ENCODE data around the gene ARL9.

ARL9 gene

GRCh38 chr4:56505269-56506130 lies at the start of gene ARL9:
Gene ARL9 (plus strand): TSS chr4:56505791. CDS start chr4:56505863, 72 bp downstream.
- DNase-seq: peak; percentile 70

GRCh38 chr4:56460085-56460484 lies 45.5 kb upstream of the ARL9 start:
- no peak for DNase-seq

DNA sequence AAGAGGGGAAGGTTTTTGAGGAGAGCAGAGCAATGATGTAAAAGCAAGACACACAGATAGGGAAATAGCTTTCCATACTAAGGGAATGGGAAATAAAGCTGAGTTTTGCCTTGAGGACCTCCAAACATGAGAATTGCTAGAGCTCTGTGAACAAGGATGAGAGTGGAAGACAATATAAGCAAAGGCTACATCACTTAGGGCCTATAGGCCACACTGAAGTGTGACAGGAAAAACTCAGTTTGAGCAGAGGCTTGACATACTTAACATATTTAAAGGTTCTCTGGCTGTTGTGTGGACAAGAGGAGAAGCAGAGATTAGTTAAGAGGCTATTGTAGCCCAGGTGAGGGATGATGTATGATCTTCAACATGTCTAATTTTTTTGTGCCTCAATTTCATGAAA lies 43.4 kb upstream of the ARL9 start:
- DNase-seq: no peak

DNA sequence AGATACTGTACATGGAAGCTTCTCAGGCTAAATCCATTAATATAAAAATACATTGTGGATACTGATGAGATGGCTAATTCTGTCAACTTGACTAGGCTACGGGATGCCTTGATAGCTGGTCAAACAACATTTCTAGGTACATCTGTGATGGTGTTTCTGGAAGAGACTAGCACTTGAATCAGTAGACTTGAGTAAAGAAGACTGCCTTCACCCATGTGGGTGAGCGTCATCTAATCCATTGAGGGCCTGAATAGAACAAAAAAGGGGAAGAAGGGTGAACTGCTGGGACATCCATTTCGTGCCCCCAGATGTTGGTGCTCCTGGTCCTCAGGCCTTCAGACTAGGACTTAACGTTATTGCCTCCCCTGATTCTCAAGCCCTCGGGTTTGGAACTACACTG lies 41.9 kb upstream of the ARL9 start:
- no peak for DNase-seq

DNA sequence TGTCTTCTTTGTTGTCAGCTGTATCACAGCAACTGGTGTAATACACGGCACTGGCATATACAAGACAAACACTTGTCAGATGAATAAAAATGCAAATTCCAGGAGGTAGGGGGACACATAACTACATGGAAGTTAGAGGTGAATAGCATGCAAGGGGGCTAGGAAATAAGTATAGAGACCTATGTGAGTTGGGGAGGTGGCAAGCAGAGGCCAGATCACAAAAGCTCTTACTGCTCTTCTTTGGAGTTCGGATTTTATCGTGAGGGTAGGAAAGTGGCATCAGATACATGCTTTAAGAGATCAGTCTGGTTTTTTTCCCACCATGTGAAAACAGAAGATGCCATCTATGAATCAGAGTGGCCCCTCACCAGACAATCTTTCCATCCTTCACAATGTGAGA lies 41.0 kb upstream of the ARL9 start:
- DNase-seq: no peak

- DNase-seq: no peak
These were observed 39.8 kb upstream of the ARL9 start for GRCh38 chr4:56465599-56466295.

DNA sequence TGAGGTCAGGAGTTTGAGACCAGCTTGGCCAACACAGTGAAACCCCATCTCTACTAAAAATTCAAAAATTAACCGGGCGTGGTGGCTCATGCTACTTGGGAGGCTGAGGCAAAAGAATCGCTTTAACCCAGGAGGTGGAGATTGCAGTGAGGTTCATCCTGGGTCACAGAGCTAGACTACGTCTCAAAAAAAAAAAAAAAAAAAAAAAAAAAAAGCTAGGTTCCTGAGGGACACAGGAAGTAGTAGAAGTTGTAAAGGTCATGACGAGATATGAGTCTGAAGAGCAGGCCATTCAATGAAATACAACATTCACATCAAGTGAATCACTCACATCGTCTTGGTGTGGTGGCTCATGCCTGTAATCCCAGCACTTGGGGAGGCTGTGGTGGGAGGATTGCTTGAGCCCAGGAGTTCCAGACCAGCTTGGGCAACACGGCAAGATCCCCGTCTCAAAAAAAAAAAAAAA lies 39.3 kb upstream of the ARL9 start:
- peak; percentile 48 for DNase-seq

GRCh38 chr4:56466910-56467283 lies 38.7 kb upstream of the ARL9 start:
- no peak for DNase-seq

GRCh38 chr4:56467284-56468096 lies 38.1 kb upstream of the ARL9 start, which contains the start of gene SRP72:
Gene SRP72 (plus strand): TSS chr4:56467617. CDS start chr4:56467636, 19 bp downstream.
- peak; percentile 92 for DNase-seq

GRCh38 chr4:56468097-56468422 lies 37.5 kb upstream of the ARL9 start:
- DNase-seq: peak; percentile 64

- no peak for DNase-seq
These were observed 35.9 kb upstream of the ARL9 start for GRCh38 chr4:56469489-56470210.

GRCh38 chr4:56475917-56476316 lies 29.7 kb upstream of the ARL9 start:
- DNase-seq: no peak

DNA sequence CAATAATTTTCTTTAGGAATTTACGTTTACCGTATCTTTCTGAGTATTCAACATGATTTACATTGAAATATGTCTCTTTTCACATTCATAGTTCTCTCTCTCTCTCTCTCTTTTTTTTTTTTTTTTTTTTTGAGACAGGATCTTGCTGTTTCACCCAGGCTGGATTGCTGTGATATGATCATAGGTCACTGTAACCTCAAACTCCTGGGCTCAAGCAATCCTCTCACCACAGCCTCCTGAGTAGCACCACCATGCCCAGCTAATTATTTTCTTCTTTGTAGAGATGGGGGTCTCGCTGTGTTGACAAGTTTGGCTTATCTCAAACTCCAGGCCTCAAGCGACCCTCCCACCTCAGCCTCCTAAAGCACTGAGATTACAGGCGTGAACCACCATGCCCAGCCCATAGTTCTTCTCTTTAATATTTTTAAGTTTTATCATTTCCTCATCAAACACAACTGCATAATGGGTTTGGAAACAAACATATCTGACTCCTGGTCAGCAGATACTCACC lies 28.3 kb upstream of the ARL9 start:
- DNase-seq: no peak

DNA sequence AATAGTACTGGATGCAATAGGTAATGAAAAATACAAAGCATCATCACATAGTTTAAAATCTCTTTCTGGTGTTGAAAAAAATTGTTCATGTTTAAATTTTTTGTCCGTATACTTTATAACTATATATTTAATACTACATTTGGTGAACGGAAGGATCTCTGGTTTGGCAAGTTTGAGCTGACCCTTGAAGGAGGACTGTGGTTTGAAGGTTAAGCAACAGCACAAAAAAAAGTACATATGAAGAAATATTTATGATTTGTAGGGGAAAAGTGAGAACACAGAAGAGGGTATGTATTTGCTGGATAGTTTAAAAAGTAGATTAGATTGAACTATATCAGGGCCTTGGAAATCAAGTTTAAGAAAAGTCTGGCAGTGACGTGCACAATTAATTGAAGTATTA lies 24.9 kb upstream of the ARL9 start:
- DNase-seq: no peak

DNA sequence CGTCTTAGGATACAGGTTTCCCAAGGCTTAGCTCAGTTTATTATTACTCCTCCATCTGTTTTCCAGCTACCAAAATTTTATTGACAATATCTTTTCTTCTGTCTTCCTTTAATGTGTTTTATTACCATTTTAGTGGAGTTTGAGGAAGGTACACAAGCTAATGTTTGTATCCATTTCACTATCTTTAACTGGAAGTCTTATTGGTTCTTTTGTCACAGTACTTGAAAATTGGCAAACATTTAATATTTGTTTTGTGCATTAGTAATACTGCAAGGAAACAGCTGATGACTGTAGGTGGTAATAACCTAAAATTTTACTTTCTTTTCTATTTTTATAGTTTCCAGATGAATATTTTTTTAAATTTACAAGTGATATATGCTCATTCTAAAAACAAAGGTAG lies 9.3 kb upstream of the ARL9 start:
- DNase-seq: no peak

DNA sequence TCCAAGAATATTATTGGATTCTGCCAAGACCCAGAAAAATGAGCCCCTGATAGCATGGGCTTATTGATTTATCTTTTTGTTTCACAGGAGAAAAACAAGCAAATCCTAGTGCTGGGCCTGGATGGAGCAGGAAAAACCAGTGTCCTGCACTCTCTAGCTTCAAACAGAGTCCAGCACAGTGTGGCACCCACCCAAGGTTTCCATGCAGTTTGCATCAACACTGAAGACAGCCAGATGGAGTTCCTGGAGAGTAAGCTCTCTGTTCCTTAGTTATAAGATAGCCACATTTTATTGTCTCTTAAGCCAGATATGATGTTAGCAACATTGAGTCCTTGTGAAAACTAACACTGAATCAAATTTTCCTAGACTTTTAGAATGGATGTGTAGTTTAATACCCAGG lies 5.5 kb downstream of the ARL9 start:
- no peak for DNase-seq

- no peak for DNase-seq
These were observed 6.6 kb downstream of the ARL9 start for GRCh38 chr4:56512166-56512565.

- no peak for DNase-seq
These were observed 7.9 kb downstream of the ARL9 start for GRCh38 chr4:56513517-56513916.

- peak; percentile 81 for DNase-seq
These were observed 24.9 kb downstream of the ARL9 start for GRCh38 chr4:56530269-56531148.

DNA sequence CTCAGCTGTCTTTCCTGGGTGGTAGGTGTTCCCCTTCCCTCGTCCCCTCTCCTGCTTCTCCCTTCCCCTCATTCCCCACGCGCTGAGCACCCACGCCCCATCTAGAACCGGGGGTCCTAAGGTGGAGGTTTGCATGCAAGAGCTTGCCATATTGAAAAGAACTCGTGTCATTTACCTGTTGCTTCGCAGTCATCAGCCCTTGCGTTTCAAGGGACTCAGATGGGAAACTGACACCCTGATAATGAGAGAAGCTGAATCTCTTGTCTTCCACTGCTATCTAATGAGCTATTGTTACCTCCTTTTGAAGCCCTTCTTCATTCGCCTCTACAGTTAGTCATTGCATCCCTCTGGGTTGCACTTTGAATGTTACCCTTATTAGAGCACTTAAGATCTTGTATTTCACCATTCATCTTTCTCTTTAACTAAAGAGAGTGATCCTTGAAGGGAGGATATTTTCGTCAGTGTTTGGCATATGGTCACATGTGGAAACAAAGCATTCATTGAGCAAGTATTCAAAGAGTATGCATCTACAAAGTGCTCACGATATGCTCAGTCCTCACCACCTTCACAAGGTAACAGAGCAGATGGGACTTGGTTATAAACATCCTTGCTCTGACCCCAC lies 25.7 kb downstream of the ARL9 start:
- DNase-seq: no peak

- DNase-seq: no peak
These were observed 26.2 kb downstream of the ARL9 start for GRCh38 chr4:56531823-56532222.
